Right hindlimb (tissue), 1 donor: Measurements from ENCODE around the gene CORO1A.
"Not testable (repeated sequence)": the region's sequence is repeated elsewhere in the genome, so short reads cannot be mapped to it uniquely, and the experiment has no call there.

Experiments
- DNase-seq: peaks from one replicate; pipeline ENCODE4 v3.0.0-alpha.2; 2018

CORO1A gene

DNA sequence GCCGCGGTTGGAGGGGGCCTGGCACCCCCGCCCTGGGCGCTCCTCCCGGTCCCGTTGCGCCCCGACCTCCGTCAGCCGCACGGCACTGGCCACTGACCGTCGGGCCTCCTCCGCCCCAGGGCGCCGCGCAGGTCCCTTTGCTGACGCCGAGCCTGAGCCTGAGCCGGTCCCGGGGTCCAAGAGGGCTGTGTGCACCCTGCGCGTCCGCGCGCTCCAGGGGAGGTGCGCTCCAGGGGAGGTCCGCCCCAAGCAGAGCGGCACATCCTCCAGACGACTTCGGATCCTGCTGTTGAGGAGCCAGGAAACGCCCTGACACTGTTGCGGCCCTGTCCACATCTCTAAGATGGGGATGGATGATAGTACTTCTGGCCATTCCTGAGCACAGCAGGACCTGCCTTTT lies 22.9 kb downstream of the CORO1A start:
- DNase-seq = not testable (repeated sequence)

DNA sequence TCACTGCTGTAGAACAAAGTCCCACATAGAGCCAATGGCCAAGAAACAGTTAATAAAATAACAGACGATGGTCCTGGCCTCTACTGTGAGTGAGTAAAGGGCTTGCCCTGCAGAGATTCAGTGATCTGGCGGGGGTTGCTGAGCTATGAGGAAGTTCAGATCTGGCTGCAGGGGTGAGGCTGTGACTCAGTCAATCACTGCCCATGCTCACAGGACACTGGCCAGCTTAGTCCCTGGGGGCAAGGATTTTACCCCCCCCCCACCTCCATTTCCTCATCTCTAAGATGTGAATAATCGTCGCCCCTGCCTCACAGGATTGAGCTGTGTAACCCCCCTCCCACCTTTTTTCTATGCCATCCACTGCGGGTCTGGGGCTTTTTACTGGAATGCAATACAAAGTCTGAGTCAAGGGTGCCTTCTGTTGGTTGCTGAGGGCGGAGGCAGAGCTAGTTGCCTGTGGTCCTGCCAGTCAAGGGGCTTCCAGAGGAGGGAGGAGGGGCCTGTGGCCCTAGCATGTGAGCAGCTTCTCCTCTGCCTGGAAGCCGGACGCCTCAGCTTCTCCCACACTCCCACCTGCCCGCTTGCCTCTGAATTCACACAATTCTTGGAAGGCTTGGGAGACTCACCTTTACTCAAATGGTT lies 23.8 kb downstream of the CORO1A start:
- DNase-seq = not testable (repeated sequence)

- DNase-seq = not testable (repeated sequence)
Measured at GRCh38 chr16:30209032-30209431, 25.6 kb downstream of the CORO1A start.

DNA sequence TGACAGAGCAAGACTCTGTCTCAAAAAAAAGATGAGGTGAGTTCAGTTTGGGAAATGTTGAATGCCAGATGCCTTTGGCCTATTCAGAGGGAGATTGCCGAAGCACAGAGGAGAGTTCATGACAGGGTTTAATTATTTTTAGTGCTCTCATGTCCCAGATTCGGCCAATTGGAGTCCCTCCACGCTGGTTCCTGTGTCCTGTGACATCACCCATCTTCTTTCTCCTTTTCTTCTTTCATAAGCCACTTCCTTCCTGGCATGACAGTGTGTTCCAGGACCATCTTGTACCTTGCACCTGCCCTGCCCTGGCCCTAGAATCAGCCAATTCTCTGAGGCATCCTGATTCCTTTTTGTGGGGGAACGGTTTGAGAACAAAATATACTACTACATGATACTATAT lies 28.0 kb downstream of the CORO1A start:
- DNase-seq = not testable (repeated sequence)

- not testable (repeated sequence) for DNase-seq
Measured at GRCh38 chr16:30217082-30217481, 33.7 kb downstream of the CORO1A start.
